Stimulated activated CD4-positive, alpha-beta T cell treated with anti-CD3 and anti-CD28 coated beads, Interleukin-2, amount 100 ng/mL, for 24 hours (primary cell): Measurements from ENCODE around the gene UNC13B.

Experiments
- DNase-seq, 2 donors: peaks; one replicate each; pipeline ENCODE4 v3.0.0-alpha.2; 2020

Gene UNC13B

GRCh38 chr9:35452481-35452880 lies 290.7 kb downstream of the UNC13B start:
- DNase-seq = no peak

- no peak for DNase-seq
Observed at GRCh38 chr9:35453786-35454185, 292.0 kb downstream of the UNC13B start.
